KMS-11 (cell line): ENCODE data around the gene QPCT.

Experiments
- H2AFZ ChIP-seq: fragments of 200-600 bp; sonication (generic); 2 replicates; pipeline ENCODE4 v1.6.1; 2016; ENCODE audit warnings: antibody characterized with exemption, mixed run types, low read depth
- H3K27ac ChIP-seq: fragments of 200-600 bp; sonication (generic); 2 replicates; pipeline ENCODE4 v1.6.1; 2016; ENCODE audit warnings: mild to moderate bottlenecking, mixed run types
- H3K27me3 ChIP-seq: fragments of 200-600 bp; sonication (generic); 2 replicates; pipeline ENCODE4 v1.6.1; 2017; ENCODE audit warnings: mild to moderate bottlenecking, low read depth, mixed run types, moderate library complexity; ENCODE audit not compliant: insufficient read depth
- H3K36me3 ChIP-seq: fragments of 200-600 bp; sonication (generic); 2 replicates; pipeline ENCODE4 v1.6.1; 2017; ENCODE audit warnings: mild to moderate bottlenecking, mixed run types; ENCODE audit not compliant: insufficient read depth
- H3K4me1 ChIP-seq: fragments of 200-600 bp; sonication (generic); 2 replicates; pipeline ENCODE4 v1.6.1; 2016; ENCODE audit warnings: mild to moderate bottlenecking, low read depth, mixed run types; ENCODE audit not compliant: poor library complexity, severe bottlenecking
- H3K4me2 ChIP-seq: fragments of 200-600 bp; sonication (generic); 2 replicates; pipeline ENCODE4 v1.7.0; 2016; ENCODE audit warnings: mild to moderate bottlenecking, mixed run types
- H3K4me3 ChIP-seq: fragments of 200-600 bp; sonication (generic); IDR thresholded peaks from 2 replicates; pipeline ENCODE4 v1.6.1; 2017; ENCODE audit warnings: low read depth, low read length, mixed read lengths; ENCODE audit not compliant: insufficient read depth
- H3K79me2 ChIP-seq: fragments of 200-600 bp; sonication (generic); 2 replicates; pipeline ENCODE4 v1.6.1; 2016; ENCODE audit warnings: low read depth, mixed run types; ENCODE audit not compliant: insufficient read depth
- H3K9ac ChIP-seq: fragments of 200-600 bp; sonication (generic); 2 replicates; pipeline ENCODE4 v1.6.1; 2016; ENCODE audit warnings: mild to moderate bottlenecking, mixed run types
- H4K20me1 ChIP-seq: fragments of 200-600 bp; sonication (generic); 2 replicates; pipeline ENCODE4 v1.6.1; 2016; ENCODE audit warnings: mild to moderate bottlenecking, mixed run types; ENCODE audit not compliant: insufficient read depth
- TF ChIP-seq, protein P1 (sequence below): fragments of 200-600 bp; sonication (generic); conservative IDR thresholded peaks from 2 replicates; pipeline ENCODE4 v1.6.1; 2017; ENCODE audit warnings: low read depth, mild to moderate bottlenecking, antibody characterized with exemption, low read length, moderate library complexity, mixed read lengths

QPCT gene

DNA sequence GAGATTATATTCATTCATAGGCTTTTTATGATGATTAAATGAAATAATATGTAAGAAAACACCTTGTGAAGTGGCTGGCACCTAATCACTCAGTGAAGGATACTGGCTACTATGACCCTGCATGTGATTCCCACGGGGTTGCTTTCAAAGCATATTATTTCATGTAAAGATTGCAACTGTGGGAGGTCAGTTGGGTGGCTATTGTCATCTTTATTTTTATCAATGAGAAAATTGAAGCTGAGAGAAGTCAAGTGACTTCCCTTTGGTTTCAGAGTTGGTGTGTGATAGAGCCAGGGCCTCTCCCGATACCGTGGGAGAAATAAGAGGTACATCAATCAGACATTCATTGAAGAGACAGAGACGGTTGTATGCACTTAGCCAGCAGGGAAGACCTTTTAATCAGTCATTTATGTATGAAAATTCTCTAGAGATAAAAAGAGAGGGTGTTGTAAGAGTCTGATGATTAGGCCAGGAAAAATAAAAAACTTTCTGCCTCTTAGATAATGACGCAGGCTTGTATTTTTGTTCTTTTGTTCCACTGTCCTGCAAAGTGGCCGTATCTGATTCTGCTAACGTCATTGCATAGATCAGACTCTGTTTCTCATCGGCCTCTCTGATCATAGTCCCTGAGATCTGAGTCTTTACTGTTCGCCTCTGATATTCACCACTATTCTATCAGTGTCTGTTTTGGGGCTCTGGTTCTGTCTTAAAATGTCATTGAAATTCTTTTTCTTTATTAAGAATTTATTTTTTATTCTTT is 50.5 kb downstream of the QPCT start:
- Histone ChIP-seq H3K27ac (peak overlapping the region; percentile 19; the same call in 1 of the 2 replicates), H3K4me1 (peaks cover 79% of the 10 kb centered on the region), H3K79me2 (no peaks in the 10 kb centered on the region), H3K4me3 (peak overlapping the region; percentile 24), H3K27me3 (no peaks in the 10 kb centered on the region), H3K36me3 (no peaks in the 10 kb centered on the region), H3K4me2 (peak overlapping the region; percentile 35), H2AFZ (no peak overlapping the region), H4K20me1 (no peaks in the 10 kb centered on the region), H3K9ac (no peak overlapping the region)
- TF ChIP-seq, protein P1, sequence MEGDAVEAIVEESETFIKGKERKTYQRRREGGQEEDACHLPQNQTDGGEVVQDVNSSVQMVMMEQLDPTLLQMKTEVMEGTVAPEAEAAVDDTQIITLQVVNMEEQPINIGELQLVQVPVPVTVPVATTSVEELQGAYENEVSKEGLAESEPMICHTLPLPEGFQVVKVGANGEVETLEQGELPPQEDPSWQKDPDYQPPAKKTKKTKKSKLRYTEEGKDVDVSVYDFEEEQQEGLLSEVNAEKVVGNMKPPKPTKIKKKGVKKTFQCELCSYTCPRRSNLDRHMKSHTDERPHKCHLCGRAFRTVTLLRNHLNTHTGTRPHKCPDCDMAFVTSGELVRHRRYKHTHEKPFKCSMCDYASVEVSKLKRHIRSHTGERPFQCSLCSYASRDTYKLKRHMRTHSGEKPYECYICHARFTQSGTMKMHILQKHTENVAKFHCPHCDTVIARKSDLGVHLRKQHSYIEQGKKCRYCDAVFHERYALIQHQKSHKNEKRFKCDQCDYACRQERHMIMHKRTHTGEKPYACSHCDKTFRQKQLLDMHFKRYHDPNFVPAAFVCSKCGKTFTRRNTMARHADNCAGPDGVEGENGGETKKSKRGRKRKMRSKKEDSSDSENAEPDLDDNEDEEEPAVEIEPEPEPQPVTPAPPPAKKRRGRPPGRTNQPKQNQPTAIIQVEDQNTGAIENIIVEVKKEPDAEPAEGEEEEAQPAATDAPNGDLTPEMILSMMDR = no peak

- H2AFZ ChIP-seq = 0 out of 2 replicates have a peak overlapping the region, but pooled peaks have one; percentile 5
- peaks cover 58% of the 10 kb centered on the region for H3K4me1 ChIP-seq
- TF ChIP-seq, protein P1 = no peak
- no peaks in the 10 kb centered on the region for H3K79me2 ChIP-seq
- H3K36me3 ChIP-seq = no peaks in the 10 kb centered on the region
- H3K9ac ChIP-seq = no peak overlapping the region; the same call in 1 of the 2 replicates
- H3K27me3 ChIP-seq = no peaks in the 10 kb centered on the region
- H4K20me1 ChIP-seq = no peaks in the 10 kb centered on the region
- peak overlapping the region; percentile 15; the same call in 1 of the 2 replicates for H3K27ac ChIP-seq
- H3K4me2 ChIP-seq = peak overlapping the region; percentile 6; the same call in 1 of the 2 replicates
- no peak overlapping the region for H3K4me3 ChIP-seq
Measured at GRCh38 chr2:37396890-37397565, 52.6 kb downstream of the QPCT start.

- Histone ChIP-seq H3K4me3 (no peak overlapping the region), H3K27ac (no peak overlapping the region), H3K27me3 (no peaks in the 10 kb centered on the region), H3K9ac (no peak overlapping the region), H3K4me1 (peaks cover 39% of the 10 kb centered on the region), H4K20me1 (no peaks in the 10 kb centered on the region), H3K79me2 (no peaks in the 10 kb centered on the region), H3K4me2 (no peak overlapping the region), H3K36me3 (no peaks in the 10 kb centered on the region), H2AFZ (no peak overlapping the region)
- TF ChIP-seq, protein P1 = no peak
Measured at GRCh38 chr2:37398990-37399389, 54.6 kb downstream of the QPCT start.

- Histone ChIP-seq H3K4me3 (no peak overlapping the region), H3K9ac (no peak overlapping the region), H3K36me3 (no peaks in the 10 kb centered on the region), H3K4me1 (peaks cover 28% of the 10 kb centered on the region), H3K27me3 (no peaks in the 10 kb centered on the region), H2AFZ (no peak overlapping the region), H3K27ac (no peak overlapping the region), H3K4me2 (no peak overlapping the region), H4K20me1 (no peaks in the 10 kb centered on the region), H3K79me2 (no peaks in the 10 kb centered on the region)
- TF ChIP-seq, protein P1 = no peak
Measured at GRCh38 chr2:37400041-37400440, 55.6 kb downstream of the QPCT start.
